HEK293T (cell line): Measurements from ENCODE around the gene EIF1.

ENCODE experiments used
- CTCF ChIA-PET: fragments of 350-600 bp; formaldehyde crosslinking; extraction: SDS; loops from one replicate; lab custom pipeline; 2021; ENCODE audit warnings: antibody characterized with exemption, inconsistent platforms; lab: Yijun Ruan, JAX
- POLR2A ChIA-PET: fragments of 350-600 bp; formaldehyde crosslinking; extraction: SDS; loops from one replicate; lab custom pipeline; 2020; ENCODE audit warnings: antibody characterized with exemption, inconsistent platforms; lab: Yijun Ruan, JAX
- DNase-seq: peaks from one replicate; pipeline ENCODE4 v3.0.0; 2012; ENCODE audit warnings: mixed read lengths; ENCODE audit errors: extremely low spot score
- ARNT ChIP-seq: fragments of 450-650 bp; IDR thresholded peaks from 2 replicates; pipeline ENCODE4 v1.6.1; 2017; ENCODE audit warnings: mild to moderate bottlenecking
- BHLHE40 ChIP-seq: fragments of 450-650 bp; IDR thresholded peaks from 2 replicates; pipeline ENCODE4 v1.6.1; 2016; ENCODE audit warnings: mild to moderate bottlenecking, moderate library complexity, borderline replicate concordance
- CTBP1 ChIP-seq: fragments of 450-650 bp; IDR thresholded peaks from 2 replicates; pipeline ENCODE4 v1.6.1; 2016; ENCODE audit warnings: borderline replicate concordance
- ELF4 ChIP-seq: fragments of 450-650 bp; IDR thresholded peaks from 2 replicates; pipeline ENCODE4 v1.6.1; 2017; ENCODE audit warnings: antibody characterized with exemption
- FOXA1 ChIP-seq: fragments of 450-650 bp; IDR thresholded peaks from 2 replicates; pipeline ENCODE4 v1.6.1; 2016; ENCODE audit warnings: mild to moderate bottlenecking
- FOXK2 ChIP-seq: fragments of 450-650 bp; IDR thresholded peaks from 2 replicates; pipeline ENCODE4 v1.6.1; 2016; ENCODE audit warnings: mild to moderate bottlenecking
- FOXM1 ChIP-seq: fragments of 450-650 bp; IDR thresholded peaks from 2 replicates; pipeline ENCODE4 v1.6.1; 2017; ENCODE audit warnings: mild to moderate bottlenecking, borderline replicate concordance
- HDGF ChIP-seq: fragments of 450-650 bp; IDR thresholded peaks from 2 replicates; pipeline ENCODE4 v1.6.1; 2017; ENCODE audit warnings: antibody characterized with exemption, borderline replicate concordance
- L3MBTL2 ChIP-seq: fragments of 450-650 bp; conservative IDR thresholded peaks from 2 replicates; pipeline ENCODE4 v1.6.1; 2016; ENCODE audit warnings: mild to moderate bottlenecking
- LEF1 ChIP-seq: fragments of 450-650 bp; IDR thresholded peaks from 2 replicates; pipeline ENCODE4 v1.6.1; 2017; ENCODE audit warnings: mild to moderate bottlenecking, borderline replicate concordance
- NFRKB ChIP-seq: fragments of 450-650 bp; IDR thresholded peaks from 2 replicates; pipeline ENCODE4 v1.6.1; 2016; ENCODE audit warnings: mild to moderate bottlenecking, moderate library complexity
- SP1 ChIP-seq: fragments of 450-650 bp; IDR thresholded peaks from 2 replicates; pipeline ENCODE4 v1.6.1; 2017
- SUZ12 ChIP-seq: fragments of 450-650 bp; IDR thresholded peaks from 2 replicates; pipeline ENCODE4 v1.6.1; 2016; ENCODE audit warnings: mild to moderate bottlenecking
- TARDBP ChIP-seq: fragments of 450-650 bp; IDR thresholded peaks from 2 replicates; pipeline ENCODE4 v1.6.1; 2016
- ZNF384 ChIP-seq: fragments of 450-650 bp; IDR thresholded peaks from 2 replicates; pipeline ENCODE4 v1.6.1; 2016
- TF ChIP-seq, protein P1 (sequence below): fragments of 450-650 bp; IDR thresholded peaks from 2 replicates; pipeline ENCODE4 v1.6.1; 2016

Gene EIF1

DNA sequence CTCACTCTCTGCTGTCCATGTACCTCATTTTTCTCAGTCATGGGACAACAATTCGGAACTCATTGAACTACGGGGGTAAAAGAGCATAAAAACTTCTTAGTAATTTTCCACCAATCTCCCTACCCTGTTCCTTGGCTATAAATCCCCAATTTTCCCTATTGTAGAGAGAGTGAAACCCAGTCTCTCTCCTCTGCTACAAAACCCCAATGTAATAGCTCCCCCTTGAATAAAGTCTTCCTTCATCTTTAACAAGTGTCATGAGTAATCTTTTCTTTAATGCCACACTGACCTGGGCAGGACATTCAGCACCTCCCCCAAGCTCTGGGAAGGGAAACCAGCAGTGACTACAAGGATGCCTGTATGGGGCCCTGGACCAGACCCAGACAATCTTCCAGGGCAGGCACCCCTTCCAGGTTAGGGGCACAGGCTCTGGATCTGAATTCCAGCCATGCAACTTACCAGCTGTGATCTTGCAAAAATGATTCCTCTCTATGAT lies 10.2 kb upstream of the EIF1 start:
- no peak for TF ChIP-seq SP1
- ChIA-PET CTCF (interaction anchor here (1.2 to 1.8 kb wide), 5 partner anchors 10 to 130 kb away, joined by 4 to 8 read pairs (median 5); partner anchors contain the start of gene EIF1), POLR2A (interaction anchor here (6.5 kb wide), 1 partner anchor 10 kb away, joined by 131 read pairs; the partner anchor contains the start of gene EIF1)
- no peak for DNase-seq

GRCh38 chr17:41678907-41679739 lies 9.6 kb upstream of the EIF1 start:
- DNase-seq, result no peak
- ChIA-PET CTCF (interaction anchor here (1.2 to 1.8 kb wide), 5 partner anchors 9 to 130 kb away, joined by 4 to 8 read pairs (median 5); partner anchors contain the start of gene EIF1), POLR2A (interaction anchor here (6.5 kb wide), 1 partner anchor 10 kb away, joined by 131 read pairs; the partner anchor contains the start of gene EIF1)
- TF ChIP-seq LEF1 (no peak), ELF4 (no peak), TARDBP (no peak), L3MBTL2 (no peak), FOXA1 (no peak), ZNF384 (no peak)
- TF ChIP-seq, protein P1, sequence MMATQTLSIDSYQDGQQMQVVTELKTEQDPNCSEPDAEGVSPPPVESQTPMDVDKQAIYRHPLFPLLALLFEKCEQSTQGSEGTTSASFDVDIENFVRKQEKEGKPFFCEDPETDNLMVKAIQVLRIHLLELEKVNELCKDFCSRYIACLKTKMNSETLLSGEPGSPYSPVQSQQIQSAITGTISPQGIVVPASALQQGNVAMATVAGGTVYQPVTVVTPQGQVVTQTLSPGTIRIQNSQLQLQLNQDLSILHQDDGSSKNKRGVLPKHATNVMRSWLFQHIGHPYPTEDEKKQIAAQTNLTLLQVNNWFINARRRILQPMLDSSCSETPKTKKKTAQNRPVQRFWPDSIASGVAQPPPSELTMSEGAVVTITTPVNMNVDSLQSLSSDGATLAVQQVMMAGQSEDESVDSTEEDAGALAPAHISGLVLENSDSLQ, result no peak

DNA sequence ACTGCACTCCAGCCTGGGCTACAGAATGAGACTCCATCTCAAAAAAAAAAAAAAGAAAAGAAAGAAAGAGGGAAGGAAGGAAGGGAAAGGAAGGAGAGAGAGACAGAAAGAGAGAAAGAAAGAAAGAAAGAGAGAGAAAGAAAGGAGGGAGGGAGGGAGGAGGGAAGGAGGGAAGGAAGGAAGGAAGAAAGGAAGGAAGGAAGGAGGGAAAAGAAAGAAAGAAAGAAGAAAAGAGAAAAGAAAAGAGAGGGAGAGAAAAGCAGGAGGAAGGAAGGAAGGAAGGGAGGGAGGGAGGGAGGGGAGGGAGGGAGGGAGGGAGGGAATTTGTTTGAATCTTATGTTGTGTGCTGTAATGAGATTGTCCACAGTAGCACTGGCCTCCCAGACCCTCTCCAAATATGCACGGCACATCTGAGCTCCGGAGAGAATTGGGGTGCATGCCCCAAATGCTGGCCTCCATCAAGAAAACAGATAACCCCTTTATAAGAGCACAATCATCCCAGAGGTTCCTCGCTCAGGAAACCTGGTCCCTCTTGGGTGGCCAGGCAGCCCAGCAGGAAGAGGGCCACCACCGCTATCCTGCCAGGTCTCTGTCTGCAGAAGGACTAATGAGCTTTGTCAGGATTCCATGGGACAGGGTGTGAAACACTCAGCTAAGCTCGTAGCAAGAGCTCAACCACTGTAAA lies 8.8 kb upstream of the EIF1 start:
- TF ChIP-seq ZNF384 (no peak), ELF4 (no peak), ARNT (no peak), LEF1 (no peak), CTBP1 (no peak), SUZ12 (no peak), TARDBP (no peak), NFRKB (no peak), L3MBTL2 (no peak), BHLHE40 (no peak), SP1 (no peak), FOXA1 (no peak)
- TF ChIP-seq, protein P1, result no peak
- ChIA-PET CTCF (interaction anchor here (0.8 to 1.8 kb wide), 5 partner anchors 9 to 17 kb away, joined by 4 to 8 read pairs (median 6); partner anchors contain the start of gene EIF1), POLR2A (interaction anchor here (0.6 to 6.5 kb wide), 5 partner anchors 9 to 901 kb away, joined by 3 to 131 read pairs (median 4); partner anchors contain the start of genes EIF1 and ODAD4)
- DNase-seq, result no peak

- POLR2A ChIA-PET, result interaction anchor here (0.6 to 6.5 kb wide), 7 partner anchors 8 to 900 kb away, joined by 3 to 131 read pairs (median 4); partner anchors contain the start of genes EIF1 and ODAD4
- CTCF ChIA-PET, result interaction anchor here (0.5 to 1.2 kb wide), 5 partner anchors 9 to 27 kb away, joined by 3 to 6 read pairs (median 4); no protein-coding TSS in a partner anchor
- no peak for DNase-seq
Measured at GRCh38 chr17:41680426-41681040, 8.2 kb upstream of the EIF1 start.

DNA sequence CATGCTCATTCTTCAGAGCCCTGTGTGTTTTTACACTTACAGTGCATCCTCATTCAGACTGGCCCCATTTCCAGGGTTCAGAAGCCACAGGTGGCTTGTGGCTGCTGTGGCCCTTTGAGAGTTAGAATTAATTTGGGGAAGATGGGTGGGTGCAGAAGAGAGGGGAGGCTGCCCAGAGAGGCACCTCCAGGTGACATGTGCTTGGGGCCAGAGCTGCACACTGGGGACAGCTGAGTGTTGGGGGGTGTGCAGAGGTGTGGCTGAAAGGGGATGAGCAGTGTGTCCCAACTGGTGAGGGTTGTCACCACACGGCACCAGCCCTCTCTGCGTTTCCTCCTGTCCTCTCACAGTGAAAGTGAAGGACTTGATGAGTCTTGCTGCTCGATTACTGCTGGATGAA lies 6.9 kb upstream of the EIF1 start:
- CTCF ChIA-PET, result no interaction called here
- POLR2A ChIA-PET, result no interaction called here

More at GRCh38 chr17:41680426-41681040, 8.2 kb upstream of the EIF1 start:
- TF ChIP-seq LEF1, result no peak
- no peak for TF ChIP-seq SP1
- TF ChIP-seq ARNT, result no peak
- TF ChIP-seq SUZ12, result no peak
- no peak for TF ChIP-seq FOXA1
- TF ChIP-seq BHLHE40, result no peak
- TF ChIP-seq FOXK2, result no peak
- TF ChIP-seq ELF4, result no peak
- TF ChIP-seq TARDBP, result no peak
- TF ChIP-seq, protein P1, result no peak
- no peak for TF ChIP-seq CTBP1
- no peak for TF ChIP-seq NFRKB
- no peak for TF ChIP-seq HDGF

More for the DNA sequence above, 6.9 kb upstream of the EIF1 start:
- DNase-seq, result no peak
- TF ChIP-seq, protein P1, result no peak
- TF ChIP-seq HDGF (no peak), CTBP1 (no peak), ZNF384 (no peak), SUZ12 (no peak), FOXM1 (no peak), SP1 (no peak), L3MBTL2 (no peak), TARDBP (no peak), FOXK2 (no peak), BHLHE40 (no peak), ARNT (no peak), LEF1 (no peak), FOXA1 (no peak), NFRKB (no peak), ELF4 (no peak)
